Measurements from ENCODE around the gene TAF7. TPM values are rescaled to one million over a fixed set of nuclear protein-coding genes. Genes with fewer than 3 reads are reported as not detected.
"Not testable (repeated sequence)": the region's sequence is repeated elsewhere in the genome, so short reads cannot be mapped to it uniquely, and the experiment has no call there.

The TAF7 gene
- total RNA-seq, 2 donors from 2014 or later, result 74.4 to 90.7 TPM

GRCh38 chr5:141349917-141350619 lies 29.5 kb upstream of the TAF7 start, which contains the start of gene PCDHGB1:
TSS of gene PCDHGB1 (plus strand) at chr5:141350099. CDS start at chr5:141350261, 162 bp downstream.
- peaks cover 7% of the 10 kb centered on the region for H3K9me3 ChIP-seq (ENCODE audit: control insufficient read depth, low read length, poor library complexity, severe bottlenecking)
- Mint-ChIP-seq H3K36me3 (ENCODE audit: low read depth) (no peaks in the 10 kb centered on the region), H3K4me3 (no peak within 1 kb of the TSS), H3K27me3 (peaks cover 27% of the 10 kb centered on the region), H3K4me1 (no peaks in the 10 kb centered on the region), H3K27ac (no peak within 1 kb of the TSS)
- ATAC-seq (no peak), DNase-seq (no peak)

- H3K4me3 Mint-ChIP-seq; H3K4me1 Mint-ChIP-seq; DNase-seq; ATAC-seq; H3K36me3 Mint-ChIP-seq (ENCODE audit: low read depth); H3K27ac Mint-ChIP-seq: not testable (repeated sequence)
- H3K9me3 ChIP-seq (ENCODE audit: control insufficient read depth, low read length, poor library complexity, severe bottlenecking), result peaks cover 13% of the 10 kb centered on the region
- H3K27me3 Mint-ChIP-seq, result peaks cover 10% of the 10 kb centered on the region
These were observed 25.4 kb upstream of the TAF7 start for GRCh38 chr5:141346017-141346416.

GRCh38 chr5:141345327-141345726 lies 24.7 kb upstream of the TAF7 start:
- no peak for ATAC-seq
- Mint-ChIP-seq H3K36me3 (ENCODE audit: low read depth) (peaks cover 2% of the 10 kb centered on the region), H3K4me3 (no peak overlapping the region), H3K4me1 (no peaks in the 10 kb centered on the region), H3K27ac (no peak overlapping the region), H3K27me3 (peaks cover 10% of the 10 kb centered on the region)
- DNase-seq, result no peak
- H3K9me3 ChIP-seq (ENCODE audit: control insufficient read depth, low read length, poor library complexity, severe bottlenecking), result peaks cover 9% of the 10 kb centered on the region

GRCh38 chr5:141343953-141344463 lies 23.4 kb upstream of the TAF7 start:
- Mint-ChIP-seq H3K27me3 (peaks cover 4% of the 10 kb centered on the region), H3K4me1 (no peaks in the 10 kb centered on the region), H3K36me3 (ENCODE audit: low read depth) (peaks cover 2% of the 10 kb centered on the region)

GRCh38 chr5:141343242-141343952 lies 22.8 kb upstream of the TAF7 start, which contains the start of gene PCDHGA3:
TSS of gene PCDHGA3 (plus strand) at chr5:141343829. CDS start at chr5:141344034, 205 bp downstream.
- Mint-ChIP-seq H3K27me3 (peaks cover 9% of the 10 kb centered on the region), H3K36me3 (ENCODE audit: low read depth) (peaks cover 2% of the 10 kb centered on the region), H3K4me3 (peak within 1 kb of the TSS; percentile 58), H3K27ac (no peak within 1 kb of the TSS), H3K4me1 (no peaks in the 10 kb centered on the region)
- peaks cover 25% of the 10 kb centered on the region for H3K9me3 ChIP-seq (ENCODE audit: control insufficient read depth, low read length, poor library complexity, severe bottlenecking)
- DNase-seq, result no peak
- no peak for ATAC-seq

More at GRCh38 chr5:141343953-141344463, 23.4 kb upstream of the TAF7 start:
- DNase-seq (no peak), ATAC-seq (no peak)
- H3K9me3 ChIP-seq (ENCODE audit: control insufficient read depth, low read length, poor library complexity, severe bottlenecking), result peaks cover 19% of the 10 kb centered on the region
- peak overlapping the region; percentile 58 for H3K4me3 Mint-ChIP-seq
- H3K27ac Mint-ChIP-seq, result no peak overlapping the region

GRCh38 chr5:141342773-141343172 lies 22.2 kb upstream of the TAF7 start:
- H3K27me3 Mint-ChIP-seq, result peaks cover 11% of the 10 kb centered on the region
- H3K36me3 Mint-ChIP-seq (ENCODE audit: low read depth), result peaks cover 2% of the 10 kb centered on the region
- H3K9me3 ChIP-seq (ENCODE audit: control insufficient read depth, low read length, poor library complexity, severe bottlenecking), result peaks cover 25% of the 10 kb centered on the region
- no peak overlapping the region for H3K4me3 Mint-ChIP-seq
- H3K4me1 Mint-ChIP-seq, result no peaks in the 10 kb centered on the region
- no peak for ATAC-seq
- DNase-seq, result no peak
- no peak overlapping the region for H3K27ac Mint-ChIP-seq

- H3K9me3 ChIP-seq (ENCODE audit: control insufficient read depth, low read length, poor library complexity, severe bottlenecking), result peaks cover 28% of the 10 kb centered on the region
- DNase-seq; H3K27ac Mint-ChIP-seq; H3K4me1 Mint-ChIP-seq; ATAC-seq; H3K36me3 Mint-ChIP-seq (ENCODE audit: low read depth); H3K4me3 Mint-ChIP-seq: not testable (repeated sequence)
- H3K27me3 Mint-ChIP-seq, result peaks cover 11% of the 10 kb centered on the region
These were observed 20.3 kb upstream of the TAF7 start for GRCh38 chr5:141340781-141341354.

- H3K27me3 Mint-ChIP-seq, result peaks cover 12% of the 10 kb centered on the region
- H3K9me3 ChIP-seq (ENCODE audit: control insufficient read depth, low read length, poor library complexity, severe bottlenecking), result peaks cover 22% of the 10 kb centered on the region
- ATAC-seq (no peak), DNase-seq (no peak)
- H3K4me1 Mint-ChIP-seq, result no peaks in the 10 kb centered on the region
- H3K27ac Mint-ChIP-seq, result no peak within 1 kb of the TSS
- H3K36me3 Mint-ChIP-seq (ENCODE audit: low read depth), result peaks cover 3% of the 10 kb centered on the region
- no peak within 1 kb of the TSS for H3K4me3 Mint-ChIP-seq
These were observed 18.1 kb upstream of the TAF7 start, which contains the start of gene PCDHGA2 for GRCh38 chr5:141338538-141339306. TSS of gene PCDHGA2 (plus strand) at chr5:141338760.

- not testable (repeated sequence) for H3K4me3 Mint-ChIP-seq; H3K27ac Mint-ChIP-seq; ATAC-seq; H3K4me1 Mint-ChIP-seq; H3K36me3 Mint-ChIP-seq (ENCODE audit: low read depth); DNase-seq
- H3K9me3 ChIP-seq (ENCODE audit: control insufficient read depth, low read length, poor library complexity, severe bottlenecking), result peaks cover 20% of the 10 kb centered on the region
- H3K27me3 Mint-ChIP-seq, result peaks cover 24% of the 10 kb centered on the region
These were observed 12.0 kb upstream of the TAF7 start for GRCh38 chr5:141332571-141332970.

GRCh38 chr5:141330299-141331080 lies 9.9 kb upstream of the TAF7 start, which contains the start of gene PCDHGA1:
TSS of gene PCDHGA1 (plus strand) at chr5:141330514.
- DNase-seq (no peak), ATAC-seq (peak; percentile 53)
- Mint-ChIP-seq H3K4me1 (no peaks in the 10 kb centered on the region), H3K36me3 (ENCODE audit: low read depth) (peaks cover 2% of the 10 kb centered on the region), H3K27me3 (peaks cover 29% of the 10 kb centered on the region), H3K4me3 (no peak within 1 kb of the TSS), H3K27ac (no peak within 1 kb of the TSS)
- H3K9me3 ChIP-seq (ENCODE audit: control insufficient read depth, low read length, poor library complexity, severe bottlenecking), result peaks cover 18% of the 10 kb centered on the region

- Mint-ChIP-seq H3K36me3 (ENCODE audit: low read depth) (no peaks in the 10 kb centered on the region), H3K4me1 (no peaks in the 10 kb centered on the region), H3K4me3 (no peak overlapping the region), H3K27ac (no peak overlapping the region), H3K27me3 (peaks cover 23% of the 10 kb centered on the region)
- DNase-seq, result no peak
- no peak for ATAC-seq
- peaks cover 14% of the 10 kb centered on the region for H3K9me3 ChIP-seq (ENCODE audit: control insufficient read depth, low read length, poor library complexity, severe bottlenecking)
These were observed 7.6 kb upstream of the TAF7 start for GRCh38 chr5:141328231-141328630.
